Measurements from ENCODE around the gene RGS7BP. TPM values are rescaled to one million over a fixed set of nuclear protein-coding genes. Genes with fewer than 3 reads are reported as not detected.

RGS7BP gene
- total RNA-seq, 1 experiment from 2014 or later, result 5.1 TPM

DNA sequence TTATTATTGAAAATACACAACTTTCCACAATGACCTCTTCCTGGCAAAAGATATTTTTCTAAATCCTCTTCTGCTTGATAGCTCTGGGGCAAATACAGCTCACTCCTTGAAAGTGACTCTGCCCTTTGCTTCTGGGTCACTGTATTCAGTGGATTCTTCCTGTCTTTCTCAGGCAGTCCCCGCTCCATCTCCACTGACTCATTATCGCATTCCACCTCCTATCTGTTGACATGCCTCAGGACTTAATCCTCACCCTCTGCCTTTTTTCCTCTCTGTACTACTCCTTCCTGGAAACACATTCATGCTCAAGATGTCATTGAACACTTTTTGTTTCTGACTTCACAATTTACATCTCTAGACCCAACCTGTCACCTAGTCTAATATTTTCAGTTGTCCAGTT, 8.4 kb upstream of the RGS7BP start:
- ChIA-PET CTCF (interaction anchor here (1.0 kb wide), 1 partner anchor 9 kb away, joined by 4 read pairs; the partner anchor contains the start of gene RGS7BP), POLR2A (interaction anchor here (0.6 kb wide), 1 partner anchor 41 kb away, joined by 4 read pairs; no protein-coding TSS in a partner anchor)
- H3K27ac Mint-ChIP-seq, result no peak overlapping the region
- H3K27me3 Mint-ChIP-seq (ENCODE audit: low read depth), result no peaks in the 10 kb centered on the region
- no peaks in the 10 kb centered on the region for H3K9me3 Mint-ChIP-seq
- ATAC-seq (peak; percentile 82), DNase-seq (ENCODE audit: low spot score) (no peak)
- no peak overlapping the region for H3K4me3 Mint-ChIP-seq
- TF ChIP-seq, protein P1, sequence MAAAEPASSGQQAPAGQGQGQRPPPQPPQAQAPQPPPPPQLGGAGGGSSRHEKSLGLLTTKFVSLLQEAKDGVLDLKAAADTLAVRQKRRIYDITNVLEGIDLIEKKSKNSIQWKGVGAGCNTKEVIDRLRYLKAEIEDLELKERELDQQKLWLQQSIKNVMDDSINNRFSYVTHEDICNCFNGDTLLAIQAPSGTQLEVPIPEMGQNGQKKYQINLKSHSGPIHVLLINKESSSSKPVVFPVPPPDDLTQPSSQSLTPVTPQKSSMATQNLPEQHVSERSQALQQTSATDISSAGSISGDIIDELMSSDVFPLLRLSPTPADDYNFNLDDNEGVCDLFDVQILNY (CRISPR knock-in tag; IDR thresholded peaks at IDR 0.05), result no peak
- TF ChIP-seq CBFB (CRISPR knock-in tag; IDR thresholded peaks at IDR 0.05; ENCODE audit: low read depth) (no peak), ZBTB21 (CRISPR knock-in tag; IDR thresholded peaks at IDR 0.05; ENCODE audit: borderline replicate concordance) (no peak)
- H3K36me3 Mint-ChIP-seq, result no peaks in the 10 kb centered on the region
- peaks cover 18% of the 10 kb centered on the region for H3K4me1 Mint-ChIP-seq

DNA sequence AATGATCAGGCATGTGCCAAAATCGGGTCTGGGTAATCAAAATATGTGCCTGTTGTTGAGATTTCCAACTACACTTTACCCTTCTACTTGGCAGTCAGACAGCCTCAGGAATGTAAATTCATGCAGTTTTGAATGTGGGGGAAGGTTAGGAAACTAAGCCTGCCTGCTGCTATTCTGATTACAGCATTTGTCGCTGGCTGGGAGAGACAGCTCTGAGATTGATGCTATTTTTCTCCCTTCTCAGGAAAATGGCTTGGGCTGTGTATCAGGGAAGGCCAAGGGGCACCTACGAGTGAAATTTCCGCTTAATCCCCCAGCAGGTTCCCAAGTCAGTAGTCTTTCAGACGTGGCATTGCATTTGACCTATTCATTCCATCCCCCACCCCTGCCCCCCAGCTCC, 3.6 kb upstream of the RGS7BP start:
- Mint-ChIP-seq H3K4me1 (peaks cover 34% of the 10 kb centered on the region), H3K4me3 (no peak overlapping the region), H3K36me3 (no peaks in the 10 kb centered on the region), H3K9me3 (no peaks in the 10 kb centered on the region), H3K27me3 (ENCODE audit: low read depth) (peaks cover 35% of the 10 kb centered on the region), H3K27ac (no peak overlapping the region)
- CTCF ChIA-PET, result interaction anchor here (1.9 kb wide), 1 partner anchor 93 kb away, joined by 6 read pairs; no protein-coding TSS in a partner anchor
- no peak for DNase-seq (ENCODE audit: low spot score)
- peak; percentile 21 for ATAC-seq
- POLR2A ChIA-PET, result no interaction called here
- TF ChIP-seq, protein P2, sequence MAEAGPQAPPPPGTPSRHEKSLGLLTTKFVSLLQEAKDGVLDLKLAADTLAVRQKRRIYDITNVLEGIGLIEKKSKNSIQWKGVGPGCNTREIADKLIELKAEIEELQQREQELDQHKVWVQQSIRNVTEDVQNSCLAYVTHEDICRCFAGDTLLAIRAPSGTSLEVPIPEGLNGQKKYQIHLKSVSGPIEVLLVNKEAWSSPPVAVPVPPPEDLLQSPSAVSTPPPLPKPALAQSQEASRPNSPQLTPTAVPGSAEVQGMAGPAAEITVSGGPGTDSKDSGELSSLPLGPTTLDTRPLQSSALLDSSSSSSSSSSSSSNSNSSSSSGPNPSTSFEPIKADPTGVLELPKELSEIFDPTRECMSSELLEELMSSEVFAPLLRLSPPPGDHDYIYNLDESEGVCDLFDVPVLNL (CRISPR knock-in tag; IDR thresholded peaks at IDR 0.05; ENCODE audit: borderline replicate concordance, low read depth), result no peak
- TF ChIP-seq, protein P3, sequence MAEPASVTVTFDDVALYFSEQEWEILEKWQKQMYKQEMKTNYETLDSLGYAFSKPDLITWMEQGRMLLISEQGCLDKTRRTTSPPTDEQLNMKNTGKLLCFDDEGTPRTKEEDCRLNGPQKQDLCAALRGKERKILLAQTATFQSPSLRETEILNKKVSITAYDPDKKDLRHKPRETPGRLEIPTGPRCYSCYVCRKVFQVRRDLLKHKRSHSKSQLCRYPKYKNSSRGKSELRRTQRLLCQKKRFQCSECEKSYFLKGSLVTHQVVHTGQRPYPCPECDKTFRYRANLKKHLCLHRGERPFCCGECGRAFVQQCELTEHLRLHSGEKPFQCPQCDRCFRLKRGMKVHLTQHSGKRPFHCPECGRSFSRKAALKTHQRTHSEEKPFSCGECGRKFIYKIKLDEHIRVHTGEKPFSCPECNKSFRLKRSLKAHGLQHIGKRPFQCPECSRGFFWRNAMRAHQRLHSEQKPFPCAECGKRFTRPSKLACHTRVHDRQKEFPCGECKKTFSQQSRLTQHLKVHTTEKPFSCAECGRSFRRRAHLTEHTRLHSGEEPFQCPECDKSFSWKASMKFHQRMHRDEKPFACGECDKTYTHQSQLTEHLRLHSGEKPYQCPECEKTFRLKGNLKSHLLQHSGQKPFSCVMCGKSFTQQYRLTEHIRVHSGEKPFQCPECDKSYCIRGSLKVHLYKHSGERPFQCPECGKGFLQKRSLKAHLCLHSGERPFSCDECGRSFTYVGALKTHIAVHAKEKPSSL (CRISPR knock-in tag; conservative IDR thresholded peaks at IDR 0.05), result no peak
- TF ChIP-seq MYBL2 (CRISPR knock-in tag; IDR thresholded peaks at IDR 0.05) (no peak), ZNF232 (CRISPR knock-in tag; IDR thresholded peaks at IDR 0.05) (no peak), ETV6 (CRISPR knock-in tag; IDR thresholded peaks at IDR 0.05) (no peak), TCF7 (CRISPR knock-in tag; IDR thresholded peaks at IDR 0.05; ENCODE audit: low read depth) (no peak), GABPB1 (CRISPR knock-in tag; IDR thresholded peaks at IDR 0.05) (no peak), ZNF263 (CRISPR knock-in tag; IDR thresholded peaks at IDR 0.05; ENCODE audit: low read depth) (no peak), MXD4 (CRISPR knock-in tag; IDR thresholded peaks at IDR 0.05; ENCODE audit: borderline replicate concordance) (no peak)
- TF ChIP-seq, protein P4, sequence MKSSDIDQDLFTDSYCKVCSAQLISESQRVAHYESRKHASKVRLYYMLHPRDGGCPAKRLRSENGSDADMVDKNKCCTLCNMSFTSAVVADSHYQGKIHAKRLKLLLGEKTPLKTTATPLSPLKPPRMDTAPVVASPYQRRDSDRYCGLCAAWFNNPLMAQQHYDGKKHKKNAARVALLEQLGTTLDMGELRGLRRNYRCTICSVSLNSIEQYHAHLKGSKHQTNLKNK (CRISPR knock-in tag; IDR thresholded peaks at IDR 0.05), result no peak
- TF ChIP-seq, protein P5, sequence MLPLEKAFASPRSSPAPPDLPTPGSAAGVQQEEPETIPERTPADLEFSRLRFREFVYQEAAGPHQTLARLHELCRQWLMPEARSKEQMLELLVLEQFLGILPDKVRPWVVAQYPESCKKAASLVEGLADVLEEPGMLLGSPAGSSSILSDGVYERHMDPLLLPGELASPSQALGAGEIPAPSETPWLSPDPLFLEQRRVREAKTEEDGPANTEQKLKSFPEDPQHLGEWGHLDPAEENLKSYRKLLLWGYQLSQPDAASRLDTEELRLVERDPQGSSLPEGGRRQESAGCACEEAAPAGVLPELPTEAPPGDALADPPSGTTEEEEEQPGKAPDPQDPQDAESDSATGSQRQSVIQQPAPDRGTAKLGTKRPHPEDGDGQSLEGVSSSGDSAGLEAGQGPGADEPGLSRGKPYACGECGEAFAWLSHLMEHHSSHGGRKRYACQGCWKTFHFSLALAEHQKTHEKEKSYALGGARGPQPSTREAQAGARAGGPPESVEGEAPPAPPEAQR (CRISPR knock-in tag; IDR thresholded peaks at IDR 0.05), result no peak
- TF ChIP-seq, protein P6, sequence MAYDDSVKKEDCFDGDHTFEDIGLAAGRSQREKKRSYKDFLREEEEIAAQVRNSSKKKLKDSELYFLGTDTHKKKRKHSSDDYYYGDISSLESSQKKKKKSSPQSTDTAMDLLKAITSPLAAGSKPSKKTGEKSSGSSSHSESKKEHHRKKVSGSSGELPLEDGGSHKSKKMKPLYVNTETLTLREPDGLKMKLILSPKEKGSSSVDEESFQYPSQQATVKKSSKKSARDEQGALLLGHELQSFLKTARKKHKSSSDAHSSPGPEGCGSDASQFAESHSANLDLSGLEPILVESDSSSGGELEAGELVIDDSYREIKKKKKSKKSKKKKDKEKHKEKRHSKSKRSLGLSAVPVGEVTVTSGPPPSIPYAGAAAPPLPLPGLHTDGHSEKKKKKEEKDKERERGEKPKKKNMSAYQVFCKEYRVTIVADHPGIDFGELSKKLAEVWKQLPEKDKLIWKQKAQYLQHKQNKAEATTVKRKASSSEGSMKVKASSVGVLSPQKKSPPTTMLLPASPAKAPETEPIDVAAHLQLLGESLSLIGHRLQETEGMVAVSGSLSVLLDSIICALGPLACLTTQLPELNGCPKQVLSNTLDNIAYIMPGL (CRISPR knock-in tag; IDR thresholded peaks at IDR 0.05), result no peak
- TF ChIP-seq, protein P7, sequence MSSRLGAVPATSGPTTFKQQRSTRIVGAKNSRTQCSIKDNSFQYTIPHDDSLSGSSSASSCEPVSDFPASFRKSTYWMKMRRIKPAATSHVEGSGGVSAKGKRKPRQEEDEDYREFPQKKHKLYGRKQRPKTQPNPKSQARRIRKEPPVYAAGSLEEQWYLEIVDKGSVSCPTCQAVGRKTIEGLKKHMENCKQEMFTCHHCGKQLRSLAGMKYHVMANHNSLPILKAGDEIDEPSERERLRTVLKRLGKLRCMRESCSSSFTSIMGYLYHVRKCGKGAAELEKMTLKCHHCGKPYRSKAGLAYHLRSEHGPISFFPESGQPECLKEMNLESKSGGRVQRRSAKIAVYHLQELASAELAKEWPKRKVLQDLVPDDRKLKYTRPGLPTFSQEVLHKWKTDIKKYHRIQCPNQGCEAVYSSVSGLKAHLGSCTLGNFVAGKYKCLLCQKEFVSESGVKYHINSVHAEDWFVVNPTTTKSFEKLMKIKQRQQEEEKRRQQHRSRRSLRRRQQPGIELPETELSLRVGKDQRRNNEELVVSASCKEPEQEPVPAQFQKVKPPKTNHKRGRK (CRISPR knock-in tag; IDR thresholded peaks at IDR 0.05; ENCODE audit: borderline replicate concordance), result no peak
- TF ChIP-seq, protein P8, sequence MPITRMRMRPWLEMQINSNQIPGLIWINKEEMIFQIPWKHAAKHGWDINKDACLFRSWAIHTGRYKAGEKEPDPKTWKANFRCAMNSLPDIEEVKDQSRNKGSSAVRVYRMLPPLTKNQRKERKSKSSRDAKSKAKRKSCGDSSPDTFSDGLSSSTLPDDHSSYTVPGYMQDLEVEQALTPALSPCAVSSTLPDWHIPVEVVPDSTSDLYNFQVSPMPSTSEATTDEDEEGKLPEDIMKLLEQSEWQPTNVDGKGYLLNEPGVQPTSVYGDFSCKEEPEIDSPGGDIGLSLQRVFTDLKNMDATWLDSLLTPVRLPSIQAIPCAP (CRISPR knock-in tag; IDR thresholded peaks at IDR 0.05), result no peak
- TF ChIP-seq, protein P9, sequence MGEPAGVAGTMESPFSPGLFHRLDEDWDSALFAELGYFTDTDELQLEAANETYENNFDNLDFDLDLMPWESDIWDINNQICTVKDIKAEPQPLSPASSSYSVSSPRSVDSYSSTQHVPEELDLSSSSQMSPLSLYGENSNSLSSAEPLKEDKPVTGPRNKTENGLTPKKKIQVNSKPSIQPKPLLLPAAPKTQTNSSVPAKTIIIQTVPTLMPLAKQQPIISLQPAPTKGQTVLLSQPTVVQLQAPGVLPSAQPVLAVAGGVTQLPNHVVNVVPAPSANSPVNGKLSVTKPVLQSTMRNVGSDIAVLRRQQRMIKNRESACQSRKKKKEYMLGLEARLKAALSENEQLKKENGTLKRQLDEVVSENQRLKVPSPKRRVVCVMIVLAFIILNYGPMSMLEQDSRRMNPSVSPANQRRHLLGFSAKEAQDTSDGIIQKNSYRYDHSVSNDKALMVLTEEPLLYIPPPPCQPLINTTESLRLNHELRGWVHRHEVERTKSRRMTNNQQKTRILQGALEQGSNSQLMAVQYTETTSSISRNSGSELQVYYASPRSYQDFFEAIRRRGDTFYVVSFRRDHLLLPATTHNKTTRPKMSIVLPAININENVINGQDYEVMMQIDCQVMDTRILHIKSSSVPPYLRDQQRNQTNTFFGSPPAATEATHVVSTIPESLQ (CRISPR knock-in tag; IDR thresholded peaks at IDR 0.05), result no peak
- TF ChIP-seq, protein P10, sequence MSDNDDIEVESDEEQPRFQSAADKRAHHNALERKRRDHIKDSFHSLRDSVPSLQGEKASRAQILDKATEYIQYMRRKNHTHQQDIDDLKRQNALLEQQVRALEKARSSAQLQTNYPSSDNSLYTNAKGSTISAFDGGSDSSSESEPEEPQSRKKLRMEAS (CRISPR knock-in tag; IDR thresholded peaks at IDR 0.05), result no peak
- TF ChIP-seq, protein P11, sequence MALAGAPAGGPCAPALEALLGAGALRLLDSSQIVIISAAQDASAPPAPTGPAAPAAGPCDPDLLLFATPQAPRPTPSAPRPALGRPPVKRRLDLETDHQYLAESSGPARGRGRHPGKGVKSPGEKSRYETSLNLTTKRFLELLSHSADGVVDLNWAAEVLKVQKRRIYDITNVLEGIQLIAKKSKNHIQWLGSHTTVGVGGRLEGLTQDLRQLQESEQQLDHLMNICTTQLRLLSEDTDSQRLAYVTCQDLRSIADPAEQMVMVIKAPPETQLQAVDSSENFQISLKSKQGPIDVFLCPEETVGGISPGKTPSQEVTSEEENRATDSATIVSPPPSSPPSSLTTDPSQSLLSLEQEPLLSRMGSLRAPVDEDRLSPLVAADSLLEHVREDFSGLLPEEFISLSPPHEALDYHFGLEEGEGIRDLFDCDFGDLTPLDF (CRISPR knock-in tag; IDR thresholded peaks at IDR 0.05), result no peak

All from WTC11 (cell line).